HepG2 (cell line): ENCODE data around the gene CERS6. TPM values are rescaled to one million over a fixed set of nuclear protein-coding genes. Genes with fewer than 3 reads are reported as not detected.

Experiments
- ATAC-seq: fragments of 200-7000 bp; cut with Tn5 transposase; 3 replicates; pipeline ENCODE4 v1.9.1; 2020; ENCODE audit warnings: mild to moderate bottlenecking, moderate library complexity
- BruUV-seq: library from RNA; stranded (reverse); fragments of 400-500 nt; replicated peaks from 2 replicates; lab custom pipeline; 2021; lab: Mats Ljungman, UMichigan
- CTCF ChIA-PET: fragments of 300-600 bp; formaldehyde crosslinking; extraction: SDS; loops from one replicate; lab custom pipeline; 2021; ENCODE audit warnings: low total read pairs, inconsistent platforms, low intra/inter-chr PET ratio; lab: Yijun Ruan, JAX
- POLR2A ChIA-PET: fragments of 350-600 bp; sonication (Branson Sonifier 250); formaldehyde crosslinking; loops from one replicate; lab custom pipeline; 2020; ENCODE audit warnings: antibody characterized with exemption, inconsistent platforms; lab: Yijun Ruan, JAX
- DNase-seq: peaks from one replicate; pipeline ENCODE4 v3.0.0-alpha.2; 2015; ENCODE audit warnings: low spot score
- FAIRE-seq: peaks from 3 replicates; lab custom pipeline; 2011; peaks lifted over from hg19 to GRCh38; lab: Jason Lieb, UNC
- H2AFZ ChIP-seq: one replicate; pipeline ENCODE4 v1.6.1; 2011; ENCODE audit warnings: low read length, inconsistent platforms
- H3K27ac ChIP-seq: fragments of 300-600 bp; 3 replicates; pipeline ENCODE4 v1.8.0; 2011; ENCODE audit warnings: mixed run types, mild to moderate bottlenecking, mixed read lengths, low read length, inconsistent platforms; ENCODE audit not compliant: insufficient read depth; ENCODE audit errors: extremely low read length
- H3K27me3 ChIP-seq, 2 experiments: fragments of 200-600 bp in 1 of 2; 2 replicates in 1 of 2; 3 replicates in 1 of 2; pipeline versions ENCODE4 v1.6.0 to v1.8.0; 2011; ENCODE audit warnings: low read length in 2 of 2, mild to moderate bottlenecking in 2 of 2, moderate library complexity in 2 of 2, inconsistent platforms in 1 of 2; ENCODE audit not compliant: insufficient read depth in 2 of 2, control insufficient read depth in 1 of 2
- H3K36me3 ChIP-seq, 2 experiments: fragments of 200-600 bp in 1 of 2; replicated peaks in 1 of 2; 2 replicates in 1 of 2; 3 replicates in 1 of 2; pipeline versions ENCODE4 v1.5.1 to v1.8.0; 2011; ENCODE audit warnings: low read length in 2 of 2, inconsistent platforms in 1 of 2; ENCODE audit not compliant: insufficient read depth in 2 of 2, control insufficient read depth in 1 of 2
- H3K4me1 ChIP-seq: 2 replicates; pipeline ENCODE4 v1.5.1; 2012; ENCODE audit warnings: low read length, inconsistent platforms; ENCODE audit not compliant: insufficient read depth
- H3K4me2 ChIP-seq: 2 replicates; pipeline ENCODE4 v1.6.0; 2011; ENCODE audit warnings: low read depth, low read length, inconsistent platforms
- H3K4me3 ChIP-seq, 3 experiments: fragments of 200-600 bp in 1 of 3; sonication (generic), shearing (Covaris generic) in 1 of 3; replicated peaks in 1 of 3; 2 replicates each; pipeline ENCODE4 v1.5.1; 2011 to 2016; ENCODE audit warnings: low read length in 3 of 3, inconsistent platforms in 2 of 3, low read depth in 2 of 3, mild to moderate bottlenecking in 2 of 3, control low read depth in 1 of 3, mixed read lengths in 1 of 3; ENCODE audit not compliant: insufficient read depth in 1 of 3
- H3K79me2 ChIP-seq: one replicate; pipeline ENCODE4 v1.6.1; 2011; ENCODE audit warnings: low read length, inconsistent platforms; ENCODE audit not compliant: insufficient read depth
- H3K9ac ChIP-seq: 2 replicates; pipeline ENCODE4 v1.6.0; 2011; ENCODE audit warnings: mild to moderate bottlenecking, low read depth, low read length, inconsistent platforms; ENCODE audit not compliant: insufficient read depth
- H3K9me3 ChIP-seq: 2 replicates; pipeline ENCODE4 v1.5.1; 2012; ENCODE audit warnings: mild to moderate bottlenecking, low read length
- H4K20me1 ChIP-seq: 2 replicates; pipeline ENCODE4 v1.6.0; 2011; ENCODE audit warnings: inconsistent platforms, mild to moderate bottlenecking, low read length, moderate library complexity; ENCODE audit not compliant: insufficient read depth
- ATF1 ChIP-seq: IDR thresholded peaks from 2 replicates; pipeline ENCODE4 v1.6.1; 2016; ENCODE audit warnings: mild to moderate bottlenecking, control low read depth
- EZH2 ChIP-seq: conservative IDR thresholded peaks from 2 replicates; pipeline ENCODE4 v1.6.1; 2012; ENCODE audit warnings: mild to moderate bottlenecking, low read depth, low read length, moderate library complexity
- GABPA ChIP-seq, 2 experiments: IDR thresholded peaks; 2 replicates each; pipeline ENCODE4 v1.6.1; 2011 to 2016; ENCODE audit warnings: low read depth in 2 of 2, low read length in 1 of 2, missing biosample characterization in 1 of 2, missing genetic modification characterization in 1 of 2
- HDAC6 ChIP-seq: fragments of 200-600 bp; sonication (generic); IDR thresholded peaks from 2 replicates; pipeline ENCODE4 v1.7.0; 2017; ENCODE audit warnings: mild to moderate bottlenecking, antibody characterized with exemption, low read length, low read depth
- PCBP1 ChIP-seq: fragments of 200-400 bp; formaldehyde crosslinking; IDR thresholded peaks from 2 replicates; pipeline ENCODE4 v1.6.1; 2017; ENCODE audit warnings: mild to moderate bottlenecking, low read depth, low read length, borderline replicate concordance
- SMARCE1 ChIP-seq: fragments of 450-650 bp; IDR thresholded peaks from 2 replicates; pipeline ENCODE4 v1.6.1; 2017; ENCODE audit warnings: borderline replicate concordance
- ZFP36 ChIP-seq: fragments of 150-350 bp; IDR thresholded peaks from 2 replicates; pipeline ENCODE4 v1.6.1; 2018; ENCODE audit warnings: borderline replicate concordance, low read length, low read depth; ENCODE audit not compliant: partially characterized antibody
- ZFY ChIP-seq: sonication (generic); formaldehyde crosslinking; IDR thresholded peaks from 2 replicates; pipeline ENCODE4 v1.4.0; 2020; ENCODE audit warnings: missing genetic modification reagents
- ZNF230 ChIP-seq: sonication (generic); formaldehyde crosslinking; IDR thresholded peaks from 2 replicates; pipeline ENCODE4 v1.4.0; 2020; ENCODE audit warnings: mild to moderate bottlenecking, missing genetic modification reagents
- ZNF3 ChIP-seq: IDR thresholded peaks from 2 replicates; pipeline ENCODE4 v1.7.0; 2017; ENCODE audit warnings: inconsistent platforms
- WGBS: methylation state at CpG from one replicate; pipeline ENCODE4 v1.1.6; 2017; ENCODE audit warnings: low lambda C conversion rate; 5-methylcytosine and 5-hydroxymethylcytosine counted together
- in situ Hi-C: cut with HindIII; loops from 2 replicates; pipeline ENCODE4 v1.10.0; 2017; ENCODE audit warnings: low pct_unique_long_range_greater_than_20kb; ENCODE audit not compliant: extremely low pct_ligation_motif_present
- intact Hi-C: fragments of 100-400 bp; cut with micrococcal nuclease; formaldehyde crosslinking; loops from one replicate; pipeline ENCODE4 v1.10.0; 2022; ENCODE audit not compliant: unreplicated experiment
- polyA plus RNA-seq, 8 experiments: library from polyadenylated mRNA; depleted of rRNA in 3 of 8; stranded (reverse) in 7 of 8; unstranded in 1 of 8; fragments of >200 nt; fragmentation: Illumina TruSeq in 4 of 8; extraction: Trizol in 4 of 8; gene quantifications; 2 replicates each; pipeline versions ENCODE4 v1.2.1 to v1.2.3, GENCODE V29; 2011 to 2016; ENCODE audit warnings: low read depth in 4 of 8, missing spikeins in 1 of 8, mixed read lengths in 1 of 8; ENCODE audit not compliant: insufficient read depth in 1 of 8
- total RNA-seq, 5 experiments: library from RNA; depleted of rRNA; stranded (reverse); fragments of >200 nt; fragmentation: Illumina TruSeq; extraction: Trizol; gene quantifications; 2 replicates each; pipeline ENCODE4 v1.2.3, GENCODE V29; 2016; ENCODE audit warnings: low read depth in 1 of 5
- TF ChIP-seq, protein P1 (sequence below): sonication (generic); formaldehyde crosslinking; IDR thresholded peaks from 2 replicates; pipeline ENCODE4 v1.5.1; 2020; ENCODE audit warnings: mild to moderate bottlenecking, missing genetic modification reagents, borderline replicate concordance
- TF ChIP-seq, protein P2 (sequence below): sonication (generic); formaldehyde crosslinking; IDR thresholded peaks from 2 replicates; pipeline ENCODE4 v1.5.0; 2020; ENCODE audit warnings: missing genetic modification reagents, mild to moderate bottlenecking, borderline replicate concordance
- TF ChIP-seq, protein P3 (sequence below): sonication (generic); formaldehyde crosslinking; conservative IDR thresholded peaks from 2 replicates; pipeline ENCODE4 v1.8.0; 2022; ENCODE audit warnings: missing genetic modification reagents

CERS6 gene
- total and polyA plus RNA-seq, 2 of the 13 experiments (the other 11 are each of a cell fraction or from before 2014, with no cell fraction given) = 10.1 to 20.3 TPM

DNA sequence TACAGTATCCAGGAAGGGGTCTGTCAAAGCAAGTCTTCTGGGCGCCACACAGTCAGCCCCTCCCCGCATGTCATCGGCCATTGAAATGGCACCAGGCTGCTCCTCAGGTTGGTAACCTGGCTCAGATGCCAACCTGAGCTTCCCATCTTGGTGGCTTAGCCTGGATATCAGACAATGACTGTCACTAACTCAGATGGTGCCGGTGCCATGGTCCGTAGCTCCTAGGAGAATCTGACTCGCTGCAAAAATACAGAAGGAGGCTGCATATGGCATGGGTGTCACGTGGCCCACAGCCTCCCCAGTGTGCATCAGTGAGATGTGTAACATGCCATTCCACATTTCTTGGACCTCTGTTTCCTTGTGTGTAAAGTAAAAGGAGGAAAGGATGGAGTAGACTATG, 349.5 kb downstream of the CERS6 start:
- no TSS peak for BruUV-seq

DNA sequence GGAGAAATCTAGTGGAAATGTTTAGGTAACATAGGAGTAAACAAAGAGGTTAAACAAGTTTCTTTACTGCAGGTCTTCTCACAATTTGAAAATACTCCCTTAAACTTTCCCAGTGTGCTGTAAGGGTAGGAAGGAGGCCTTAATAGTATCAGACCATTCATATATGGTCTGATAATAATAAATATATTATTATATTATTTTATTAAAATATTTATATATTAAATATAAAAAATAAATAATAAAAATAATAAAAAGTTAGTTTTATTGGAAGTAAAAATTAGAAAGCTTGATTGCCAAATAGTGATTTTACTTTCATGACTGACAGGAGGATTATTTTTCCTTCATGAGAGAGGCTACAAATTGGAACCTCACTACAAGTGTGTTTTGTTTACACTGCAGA, 353.5 kb downstream of the CERS6 start:
- H3K4me1 ChIP-seq = no peaks in the 10 kb centered on the region
- no peaks in the 10 kb centered on the region for H3K79me2 ChIP-seq
- no peaks in the 10 kb centered on the region for H4K20me1 ChIP-seq
- ATAC-seq (no peak), DNase-seq (no peak), FAIRE-seq (no peak)
- no peaks in the 10 kb centered on the region for H3K27me3 ChIP-seq
- no TSS peak for BruUV-seq
- POLR2A ChIA-PET = no interaction called here
- H3K9ac ChIP-seq = no peak overlapping the region
- H2AFZ ChIP-seq = no peak overlapping the region
- no peaks in the 10 kb centered on the region for H3K9me3 ChIP-seq
- no peaks in the 10 kb centered on the region for H3K36me3 ChIP-seq
- no peak overlapping the region for H3K4me2 ChIP-seq
- CTCF ChIA-PET = no interaction called here
- in situ Hi-C loops = no loop called here
- H3K27ac ChIP-seq = no peak overlapping the region
- intact Hi-C loops = no loop called here
- no peak overlapping the region for H3K4me3 ChIP-seq
- no peak for TF ChIP-seq PCBP1
- TF ChIP-seq, protein P1, sequence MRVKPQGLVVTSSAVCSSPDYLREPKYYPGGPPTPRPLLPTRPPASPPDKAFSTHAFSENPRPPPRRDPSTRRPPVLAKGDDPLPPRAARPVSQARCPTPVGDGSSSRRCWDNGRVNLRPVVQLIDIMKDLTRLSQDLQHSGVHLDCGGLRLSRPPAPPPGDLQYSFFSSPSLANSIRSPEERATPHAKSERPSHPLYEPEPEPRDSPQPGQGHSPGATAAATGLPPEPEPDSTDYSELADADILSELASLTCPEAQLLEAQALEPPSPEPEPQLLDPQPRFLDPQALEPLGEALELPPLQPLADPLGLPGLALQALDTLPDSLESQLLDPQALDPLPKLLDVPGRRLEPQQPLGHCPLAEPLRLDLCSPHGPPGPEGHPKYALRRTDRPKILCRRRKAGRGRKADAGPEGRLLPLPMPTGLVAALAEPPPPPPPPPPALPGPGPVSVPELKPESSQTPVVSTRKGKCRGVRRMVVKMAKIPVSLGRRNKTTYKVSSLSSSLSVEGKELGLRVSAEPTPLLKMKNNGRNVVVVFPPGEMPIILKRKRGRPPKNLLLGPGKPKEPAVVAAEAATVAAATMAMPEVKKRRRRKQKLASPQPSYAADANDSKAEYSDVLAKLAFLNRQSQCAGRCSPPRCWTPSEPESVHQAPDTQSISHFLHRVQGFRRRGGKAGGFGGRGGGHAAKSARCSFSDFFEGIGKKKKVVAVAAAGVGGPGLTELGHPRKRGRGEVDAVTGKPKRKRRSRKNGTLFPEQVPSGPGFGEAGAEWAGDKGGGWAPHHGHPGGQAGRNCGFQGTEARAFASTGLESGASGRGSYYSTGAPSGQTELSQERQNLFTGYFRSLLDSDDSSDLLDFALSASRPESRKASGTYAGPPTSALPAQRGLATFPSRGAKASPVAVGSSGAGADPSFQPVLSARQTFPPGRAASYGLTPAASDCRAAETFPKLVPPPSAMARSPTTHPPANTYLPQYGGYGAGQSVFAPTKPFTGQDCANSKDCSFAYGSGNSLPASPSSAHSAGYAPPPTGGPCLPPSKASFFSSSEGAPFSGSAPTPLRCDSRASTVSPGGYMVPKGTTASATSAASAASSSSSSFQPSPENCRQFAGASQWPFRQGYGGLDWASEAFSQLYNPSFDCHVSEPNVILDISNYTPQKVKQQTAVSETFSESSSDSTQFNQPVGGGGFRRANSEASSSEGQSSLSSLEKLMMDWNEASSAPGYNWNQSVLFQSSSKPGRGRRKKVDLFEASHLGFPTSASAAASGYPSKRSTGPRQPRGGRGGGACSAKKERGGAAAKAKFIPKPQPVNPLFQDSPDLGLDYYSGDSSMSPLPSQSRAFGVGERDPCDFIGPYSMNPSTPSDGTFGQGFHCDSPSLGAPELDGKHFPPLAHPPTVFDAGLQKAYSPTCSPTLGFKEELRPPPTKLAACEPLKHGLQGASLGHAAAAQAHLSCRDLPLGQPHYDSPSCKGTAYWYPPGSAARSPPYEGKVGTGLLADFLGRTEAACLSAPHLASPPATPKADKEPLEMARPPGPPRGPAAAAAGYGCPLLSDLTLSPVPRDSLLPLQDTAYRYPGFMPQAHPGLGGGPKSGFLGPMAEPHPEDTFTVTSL (CRISPR knock-in tag) = no peak
- TF ChIP-seq, protein P2, sequence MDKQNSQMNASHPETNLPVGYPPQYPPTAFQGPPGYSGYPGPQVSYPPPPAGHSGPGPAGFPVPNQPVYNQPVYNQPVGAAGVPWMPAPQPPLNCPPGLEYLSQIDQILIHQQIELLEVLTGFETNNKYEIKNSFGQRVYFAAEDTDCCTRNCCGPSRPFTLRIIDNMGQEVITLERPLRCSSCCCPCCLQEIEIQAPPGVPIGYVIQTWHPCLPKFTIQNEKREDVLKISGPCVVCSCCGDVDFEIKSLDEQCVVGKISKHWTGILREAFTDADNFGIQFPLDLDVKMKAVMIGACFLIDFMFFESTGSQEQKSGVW (CRISPR knock-in tag) = no peak
- no peak for TF ChIP-seq ZFY

More for the DNA sequence above, 349.5 kb downstream of the CERS6 start:
- peaks cover 17% of the 10 kb centered on the region for H3K4me1 ChIP-seq
- no peak for TF ChIP-seq SMARCE1
- TF ChIP-seq ZFP36 = no peak
- TF ChIP-seq ATF1 (CRISPR knock-in tag) = no peak
- TF ChIP-seq HDAC6 = no peak
- no peak for TF ChIP-seq EZH2
- TF ChIP-seq GABPA (IDR thresholded peaks at IDR 0.05; ENCODE audit: low read depth, low read length) = no peak
- TF ChIP-seq GABPA (CRISPR knock-in tag; IDR thresholded peaks at IDR 0.05; ENCODE audit: low read depth) = no peak
- TF ChIP-seq ZNF3 (CRISPR knock-in tag) = no peak
- TF ChIP-seq, protein P3, sequence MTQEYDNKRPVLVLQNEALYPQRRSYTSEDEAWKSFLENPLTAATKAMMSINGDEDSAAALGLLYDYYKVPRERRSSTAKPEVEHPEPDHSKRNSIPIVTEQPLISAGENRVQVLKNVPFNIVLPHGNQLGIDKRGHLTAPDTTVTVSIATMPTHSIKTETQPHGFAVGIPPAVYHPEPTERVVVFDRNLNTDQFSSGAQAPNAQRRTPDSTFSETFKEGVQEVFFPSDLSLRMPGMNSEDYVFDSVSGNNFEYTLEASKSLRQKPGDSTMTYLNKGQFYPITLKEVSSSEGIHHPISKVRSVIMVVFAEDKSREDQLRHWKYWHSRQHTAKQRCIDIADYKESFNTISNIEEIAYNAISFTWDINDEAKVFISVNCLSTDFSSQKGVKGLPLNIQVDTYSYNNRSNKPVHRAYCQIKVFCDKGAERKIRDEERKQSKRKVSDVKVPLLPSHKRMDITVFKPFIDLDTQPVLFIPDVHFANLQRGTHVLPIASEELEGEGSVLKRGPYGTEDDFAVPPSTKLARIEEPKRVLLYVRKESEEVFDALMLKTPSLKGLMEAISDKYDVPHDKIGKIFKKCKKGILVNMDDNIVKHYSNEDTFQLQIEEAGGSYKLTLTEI = no peak
- TF ChIP-seq ZNF230 (CRISPR knock-in tag) = no peak
- no peak overlapping the region for H3K27ac ChIP-seq
- ChIA-PET CTCF (no interaction called here), POLR2A (no interaction called here)
- no peak overlapping the region for H2AFZ ChIP-seq
- DNase-seq (no peak), FAIRE-seq (no peak), ATAC-seq (no peak)
- H3K4me2 ChIP-seq = no peak overlapping the region
- H3K79me2 ChIP-seq = no peaks in the 10 kb centered on the region
- H4K20me1 ChIP-seq = no peaks in the 10 kb centered on the region
- intact Hi-C loops (no loop called here), in situ Hi-C loops (no loop called here)
- no peak overlapping the region for H3K9ac ChIP-seq
- H3K9me3 ChIP-seq = no peaks in the 10 kb centered on the region
- no peaks in the 10 kb centered on the region for H3K27me3 ChIP-seq
- WGBS = 83% methylated on average over 7 of the region's 7 CpGs
- H3K4me3 ChIP-seq = no peak overlapping the region
- H3K36me3 ChIP-seq = no peaks in the 10 kb centered on the region
